Left hindlimb (tissue), 1 donor: Measurements from ENCODE around the gene UBXN11.

Experiments used
- DNase-seq: peaks from one replicate; pipeline ENCODE4 v3.0.0-alpha.2; 2018

UBXN11 gene

DNA sequence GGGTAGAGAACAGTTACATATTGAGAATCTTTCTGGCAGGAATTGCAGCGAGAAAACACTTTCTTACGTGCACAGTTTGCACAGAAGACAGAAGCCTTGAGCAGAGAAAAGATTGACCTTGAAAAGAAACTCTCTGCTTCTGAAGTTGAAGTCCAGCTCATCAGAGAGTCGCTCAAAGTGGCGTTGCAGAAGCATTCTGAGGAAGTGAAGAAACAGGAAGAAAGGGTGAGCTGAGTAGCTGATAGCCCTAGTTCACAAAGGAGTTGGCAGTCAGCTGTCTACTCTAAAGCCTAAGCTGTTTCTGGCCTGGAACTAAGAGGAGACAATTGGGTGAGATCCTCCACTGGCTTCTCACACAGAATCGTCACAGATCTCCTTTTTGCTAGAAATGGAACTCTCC lies 46.9 kb downstream of the UBXN11 start:
- DNase-seq: no peak

DNA sequence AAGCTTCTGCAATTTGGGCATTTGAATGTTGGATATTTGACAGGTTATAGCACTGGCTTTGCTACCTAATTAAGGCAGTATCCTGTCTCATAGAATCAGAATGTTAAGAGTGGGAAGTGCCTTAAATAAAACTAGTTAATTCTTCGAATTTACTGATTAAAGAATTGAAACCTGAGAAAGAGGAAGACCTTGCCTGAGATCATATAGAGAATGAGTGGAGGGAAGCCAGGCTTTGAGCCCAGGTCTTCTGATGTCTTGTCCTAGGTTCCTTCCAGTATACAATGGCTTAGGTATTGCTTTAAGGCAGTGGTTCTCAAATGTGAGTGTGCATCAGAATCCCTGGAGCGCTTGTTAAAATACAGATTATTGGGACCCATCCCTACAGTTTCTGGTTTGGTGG lies 47.4 kb downstream of the UBXN11 start:
- DNase-seq: no peak

DNA sequence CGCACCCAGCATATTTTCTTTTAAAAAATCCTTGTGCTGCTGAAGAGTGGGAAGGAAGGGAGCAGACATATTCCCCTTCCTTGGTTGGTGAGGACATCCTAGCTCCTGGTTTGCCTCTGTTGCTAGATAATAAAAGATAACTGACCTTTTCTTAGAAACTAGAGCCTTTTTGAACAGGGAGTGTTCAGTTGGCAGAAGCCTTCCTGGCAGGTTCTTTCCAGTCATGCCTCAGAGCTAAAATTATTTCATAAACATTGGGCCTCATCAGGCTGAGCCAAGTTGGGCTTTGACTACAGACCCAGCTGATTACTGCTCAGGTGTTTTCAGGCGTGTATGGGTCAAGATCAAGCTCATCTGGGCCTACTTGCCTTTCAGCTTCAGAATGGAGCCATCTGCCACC lies 49.2 kb downstream of the UBXN11 start:
- DNase-seq: no peak

DNA sequence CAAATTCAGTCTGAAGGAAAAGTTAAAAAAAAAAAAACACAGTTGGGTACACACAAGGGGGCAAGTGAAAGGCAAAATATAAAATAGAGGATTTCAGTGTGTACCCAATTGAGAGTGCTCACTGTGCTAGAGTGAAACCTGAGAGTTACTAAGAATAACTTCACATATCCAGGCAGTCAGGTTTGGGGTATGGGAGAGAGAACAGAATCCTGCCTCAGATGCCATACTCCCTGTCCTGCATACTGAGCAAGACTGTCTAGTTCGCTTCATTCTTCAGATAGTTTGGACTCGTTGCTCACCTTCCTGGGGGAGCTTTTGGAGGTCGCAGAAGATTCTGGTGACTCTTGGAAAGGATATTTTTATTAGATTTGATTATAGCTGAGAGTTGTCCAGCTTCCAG lies 52.0 kb downstream of the UBXN11 start:
- no peak for DNase-seq

DNA sequence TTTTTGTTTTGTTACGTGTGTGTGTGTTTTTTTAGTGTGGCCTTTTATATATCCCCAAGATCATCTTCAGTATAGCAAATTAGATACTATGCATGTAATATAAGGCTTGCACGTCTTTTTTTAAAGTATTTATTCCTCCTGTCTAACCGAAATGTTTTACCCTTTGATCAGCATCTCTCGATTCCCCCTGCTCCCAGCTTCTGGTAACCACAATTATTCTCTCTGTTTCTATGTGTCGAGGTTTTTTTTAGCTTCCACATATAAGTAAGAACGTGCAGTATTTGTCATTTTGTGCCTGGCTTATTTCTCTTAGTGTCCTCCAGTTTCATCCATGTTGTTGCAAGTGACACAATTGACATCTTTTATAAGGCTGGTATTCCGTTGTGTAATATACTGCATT lies 53.7 kb downstream of the UBXN11 start:
- no peak for DNase-seq

DNA sequence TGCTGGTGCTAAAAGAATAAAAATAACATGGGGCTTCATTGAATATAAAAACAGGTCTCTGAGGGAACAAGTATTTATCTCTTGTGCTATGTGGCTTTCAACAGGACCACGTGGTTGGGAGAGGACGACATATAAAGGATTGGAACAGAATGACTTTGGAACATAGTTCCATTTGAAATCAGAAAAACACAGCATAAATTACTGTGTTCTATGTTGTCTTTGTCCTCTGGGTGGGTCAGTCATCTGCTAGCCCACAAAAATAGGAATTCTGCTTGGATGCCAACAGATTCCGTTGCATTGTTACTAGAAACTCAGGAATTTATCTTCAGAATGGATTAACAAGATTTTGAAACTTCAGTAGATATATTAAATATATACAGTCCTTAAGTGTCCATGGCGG lies 66.5 kb downstream of the UBXN11 start:
- no peak for DNase-seq

DNA sequence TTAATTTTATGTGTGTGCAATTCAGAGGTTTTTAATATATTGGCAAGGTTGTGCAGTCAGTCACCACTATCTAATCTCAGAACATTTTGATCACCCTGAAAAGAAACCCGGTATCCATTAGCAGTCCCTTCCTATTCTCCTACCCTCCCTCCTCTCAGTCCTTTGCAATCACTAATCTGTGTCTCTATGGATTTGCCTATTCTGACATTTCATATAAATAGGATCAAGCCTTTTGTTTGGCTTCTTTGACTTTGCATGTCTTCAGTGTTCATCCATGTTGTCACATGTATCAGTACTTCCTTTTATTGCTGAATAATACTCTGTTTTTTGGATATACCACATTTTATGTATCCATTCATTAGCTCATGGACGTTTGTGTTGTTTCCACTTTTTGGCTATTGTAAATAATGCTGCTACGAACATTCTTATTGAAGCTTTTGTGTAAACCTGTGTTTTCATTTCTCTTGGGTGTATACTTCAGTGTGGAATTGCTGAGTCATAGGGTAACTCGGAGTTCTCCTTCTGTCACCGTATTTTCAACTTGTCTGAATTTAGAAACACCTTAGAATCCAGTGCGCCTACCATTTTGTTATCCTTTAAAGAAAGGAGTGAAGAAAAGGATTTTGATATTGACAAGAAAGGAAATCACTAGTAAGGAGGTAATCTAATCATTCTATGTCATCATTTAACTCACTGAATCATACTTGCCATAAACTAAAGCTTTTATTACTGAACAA lies 69.0 kb downstream of the UBXN11 start:
- no peak for DNase-seq

DNA sequence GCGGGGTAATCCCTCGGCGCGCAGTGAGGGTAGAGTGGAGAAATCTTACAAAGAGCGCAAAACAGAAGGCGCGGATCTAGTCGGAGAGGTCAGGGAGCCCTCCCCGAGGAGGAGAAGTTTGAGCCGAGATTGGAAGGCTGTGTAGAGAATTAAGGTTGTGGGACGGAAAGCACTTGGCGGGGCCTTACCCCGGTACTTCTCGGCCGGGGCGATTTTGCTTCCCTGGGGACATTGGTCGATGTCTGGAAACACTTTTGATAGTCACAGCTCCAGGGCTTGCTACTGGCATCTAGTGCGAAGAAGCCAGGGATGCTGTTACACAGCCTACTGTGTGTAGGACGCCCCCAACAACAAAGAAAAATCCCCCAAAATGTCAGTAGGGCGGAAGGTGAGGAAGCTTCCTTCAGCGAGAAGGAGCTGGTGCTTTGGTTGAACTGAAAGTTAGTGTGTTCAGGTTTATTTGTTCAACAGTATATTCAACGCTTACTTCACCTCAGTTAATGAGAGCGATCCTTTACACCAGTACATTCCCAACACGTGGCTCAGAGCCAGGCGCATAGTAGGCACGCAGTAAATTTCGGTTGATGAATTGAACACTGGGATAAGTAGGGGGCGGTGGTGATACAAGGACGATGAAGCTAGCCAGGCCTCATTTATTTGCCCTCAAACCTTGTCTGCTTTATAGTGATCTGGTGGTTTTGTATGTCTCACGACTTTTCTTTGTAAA lies 71.6 kb downstream of the UBXN11 start:
- DNase-seq: no peak

DNA sequence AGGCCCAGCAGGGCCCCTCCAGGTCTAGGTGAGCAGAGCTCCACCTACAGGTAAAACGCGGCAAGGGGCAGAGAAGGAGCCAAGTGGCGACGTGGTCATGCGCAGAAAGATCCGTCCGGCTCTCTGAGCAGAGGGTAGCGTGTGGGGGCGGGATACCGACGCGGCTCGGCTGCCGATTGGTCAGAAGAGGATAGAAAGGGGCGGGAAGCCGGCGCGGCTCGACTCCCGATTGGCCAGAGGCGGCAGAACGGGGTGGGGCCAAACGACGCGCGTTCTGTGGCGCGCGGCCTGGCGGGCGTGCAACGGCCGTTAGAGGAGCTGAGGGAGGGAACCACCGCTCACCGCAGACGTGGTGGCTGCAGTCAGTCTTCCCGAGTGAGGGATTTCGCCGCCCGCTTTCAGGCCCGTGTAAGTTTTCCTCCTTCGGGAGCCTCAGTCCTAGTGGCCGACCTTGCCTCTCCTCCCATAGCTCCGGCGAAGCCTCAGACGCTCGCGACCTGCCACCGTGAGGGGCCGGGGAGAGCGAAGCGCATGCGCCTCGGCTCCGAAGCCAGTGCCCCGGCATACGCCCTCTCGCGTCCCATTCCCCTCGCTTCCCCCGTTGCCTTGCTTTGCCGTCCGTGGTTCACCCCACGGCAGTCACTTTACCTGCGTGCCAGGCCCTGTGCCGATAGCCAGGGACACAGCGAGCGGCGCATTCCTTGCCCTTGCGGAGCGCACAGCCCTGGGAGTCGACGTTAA lies 72.4 kb downstream of the UBXN11 start, which contains the start of gene CEP85:
CEP85 (plus strand) TSS at position 298 of the 741 bp plus-strand sequence. CDS start 5,584 bp downstream, outside the sequence.
- peak; percentile 98 for DNase-seq
